ENCODE data around the gene GRHPR. TPM values are rescaled to one million over a fixed set of nuclear protein-coding genes. Genes with fewer than 3 reads are reported as not detected.
"Not testable (repeated sequence)": the region's sequence is repeated elsewhere in the genome, so short reads cannot be mapped to it uniquely, and the experiment has no call there.

GRHPR gene
- total and polyA plus RNA-seq, 12 donors: 61.5 to 151 (median 114) TPM

GRCh38 chr9:37471942-37472684 is 49.6 kb downstream of the GRHPR start:
- H3K36me3 ChIP-seq: no peaks in the 10 kb centered on the region
- ATAC-seq: peak in 7 of 8 donors; percentile 46 to 72 (median 64)
- H3K27ac ChIP-seq: peak overlapping the region in 9 of 10 donors; percentile 44 to 83 (median 68)
- intact Hi-C loops (cut with DNase I): loop anchor here in 1 of 10 donors (10.0 kb wide), 1 partner anchor 113 kb away; no protein-coding TSS in a partner anchor
- H3K27me3 ChIP-seq: peaks cover 0 to 3% (median 0%) of the 10 kb centered on the region in 7 donors
- TF ChIP-seq CTCF (IDR thresholded peaks at IDR 0.05): no peak
- peaks cover 0 to 14% (median 11%) of the 10 kb centered on the region in 9 donors for H3K4me1 ChIP-seq
- H3K9me3 ChIP-seq: peaks cover 0 to 17% (median 0%) of the 10 kb centered on the region in 11 donors
- peak overlapping the region in 7 of 10 donors; percentile 8 to 49 (median 43) for H3K4me3 ChIP-seq
- no peak for DNase-seq
- 31 to 32% methylated on average over 7 of the region's 7 CpGs for WGBS, 2 donors

GRCh38 chr9:37473982-37474381 is 51.5 kb downstream of the GRHPR start:
- not testable (repeated sequence) for DNase-seq, H3K27ac ChIP-seq, ATAC-seq, H3K36me3 ChIP-seq, H3K4me3 ChIP-seq
- Histone ChIP-seq H3K9me3 (peaks cover 0 to 17% (median 0%) of the 10 kb centered on the region in 11 donors), H3K4me1 (peaks cover 0 to 14% (median 11%) of the 10 kb centered on the region in 9 donors), H3K27me3 (peaks cover 0 to 20% (median 6%) of the 10 kb centered on the region in 7 donors)
- intact Hi-C loops (cut with DNase I): loop anchor here in 2 of 10 donors (1.0 to 10.0 kb wide), 2 partner anchors 38 to 111 kb away; no protein-coding TSS in a partner anchor
- WGBS, 2 donors: 65 to 81% methylated on average over 6 of the region's 6 CpGs

- intact Hi-C loops (cut with DNase I): loop anchor here in 1 of 10 donors (10.0 kb wide), 1 partner anchor 110 kb away; no protein-coding TSS in a partner anchor
- 81 to 98% methylated on average over 3 of the region's 3 CpGs for WGBS, 2 donors
These were observed 51.9 kb downstream of the GRHPR start for GRCh38 chr9:37474438-37474837.

GRCh38 chr9:37476930-37477329 is 54.4 kb downstream of the GRHPR start:
- H3K27ac ChIP-seq: no peak overlapping the region
- H3K27me3 ChIP-seq: peaks cover 0 to 38% (median 12%) of the 10 kb centered on the region in 7 donors
- whole genome bisulfite sequencing, 2 donors: 71 to 86% methylated on average over 11 of the region's 11 CpGs
- ATAC-seq (no peak), DNase-seq (no peak)
- H3K4me3 ChIP-seq: no peak overlapping the region
- TF ChIP-seq CTCF (IDR thresholded peaks at IDR 0.05): no peak
- H3K9me3 ChIP-seq: peaks cover 0 to 17% (median 0%) of the 10 kb centered on the region in 11 donors
- no peaks in the 10 kb centered on the region for H3K36me3 ChIP-seq
- intact Hi-C loops (cut with DNase I): loop anchor here in 1 of 10 donors (10.0 kb wide), 1 partner anchor 108 kb away; no protein-coding TSS in a partner anchor
- peaks cover 0 to 11% (median 9%) of the 10 kb centered on the region in 9 donors for H3K4me1 ChIP-seq

More at GRCh38 chr9:37474438-37474837, 51.9 kb downstream of the GRHPR start:
- peaks cover 0 to 14% (median 11%) of the 10 kb centered on the region in 9 donors for H3K4me1 ChIP-seq
- H3K36me3 ChIP-seq: no peaks in the 10 kb centered on the region
- H3K27me3 ChIP-seq: peaks cover 0 to 25% (median 6%) of the 10 kb centered on the region in 7 donors
- DNase-seq (no peak), ATAC-seq (no peak)
- no peak overlapping the region for H3K4me3 ChIP-seq
- H3K9me3 ChIP-seq: peaks cover 0 to 17% (median 0%) of the 10 kb centered on the region in 11 donors
- H3K27ac ChIP-seq: no peak overlapping the region
- no peak for TF ChIP-seq CTCF (IDR thresholded peaks at IDR 0.05)

GRCh38 chr9:37477443-37477842 is 54.9 kb downstream of the GRHPR start:
- H3K4me3 ChIP-seq, H3K27ac ChIP-seq, ATAC-seq, H3K4me1 ChIP-seq, H3K36me3 ChIP-seq, DNase-seq: not testable (repeated sequence)
- peaks cover 0 to 38% (median 12%) of the 10 kb centered on the region in 7 donors for H3K27me3 ChIP-seq
- WGBS, 2 donors: 93 to 94% methylated on average over 4 of the region's 4 CpGs
- intact Hi-C loops (cut with DNase I): loop anchor here in 1 of 10 donors (10.0 kb wide), 1 partner anchor 107 kb away; no protein-coding TSS in a partner anchor
- peaks cover 0 to 17% (median 0%) of the 10 kb centered on the region in 11 donors for H3K9me3 ChIP-seq

GRCh38 chr9:37477987-37478619 is 55.6 kb downstream of the GRHPR start:
- H3K27ac ChIP-seq, H3K4me3 ChIP-seq, H3K4me1 ChIP-seq, DNase-seq, ATAC-seq, H3K36me3 ChIP-seq: not testable (repeated sequence)
- WGBS, 2 donors: 63 to 72% methylated on average over 5 of the region's 5 CpGs
- intact Hi-C loops (cut with DNase I): loop anchor here in 1 of 10 donors (10.0 kb wide), 1 partner anchor 107 kb away; no protein-coding TSS in a partner anchor
- Histone ChIP-seq H3K27me3 (peaks cover 0 to 38% (median 12%) of the 10 kb centered on the region in 7 donors), H3K9me3 (peaks cover 0 to 17% (median 0%) of the 10 kb centered on the region in 11 donors)
